ENCODE results near the gene AASS. TPM values are rescaled to one million over a fixed set of nuclear protein-coding genes. Genes with fewer than 3 reads are reported as not detected.

Gene AASS
- total RNA-seq, 4 donors from 2014 or later = 5.5 to 42.7 (median 20.1) TPM

DNA sequence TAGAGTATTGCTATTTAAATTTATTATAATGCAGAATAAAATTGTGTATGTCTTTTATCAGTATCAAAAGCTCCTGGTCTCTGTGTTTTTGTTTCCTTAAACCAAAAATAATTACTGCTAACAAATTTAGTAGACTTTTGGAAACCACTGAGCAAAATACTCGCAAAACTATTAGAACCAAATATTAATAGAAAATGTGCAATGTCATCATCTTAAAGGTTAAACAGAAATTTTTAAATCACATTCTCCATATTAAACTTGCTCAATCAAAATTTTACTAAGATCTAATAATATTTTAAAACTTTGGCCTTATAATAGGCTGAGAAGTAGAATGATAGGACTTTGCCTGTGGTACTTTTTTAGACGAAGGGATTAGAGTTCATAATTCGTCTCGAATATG lies 48.4 kb downstream of the AASS start:
- Histone ChIP-seq H3K4me1 (no peaks in the 10 kb centered on the region), H3K27me3 (no peaks in the 10 kb centered on the region), H3K27ac (no peak overlapping the region), H3K9me3 (no peaks in the 10 kb centered on the region), H3K36me3 (peaks cover 0 to 42% (median 0%) of the 10 kb centered on the region in 3 donors), H3K4me3 (no peak overlapping the region)
- WGBS, 2 donors = 67 to 92% methylated on average over 4 of the region's 4 CpGs
- TF ChIP-seq, protein P1, sequence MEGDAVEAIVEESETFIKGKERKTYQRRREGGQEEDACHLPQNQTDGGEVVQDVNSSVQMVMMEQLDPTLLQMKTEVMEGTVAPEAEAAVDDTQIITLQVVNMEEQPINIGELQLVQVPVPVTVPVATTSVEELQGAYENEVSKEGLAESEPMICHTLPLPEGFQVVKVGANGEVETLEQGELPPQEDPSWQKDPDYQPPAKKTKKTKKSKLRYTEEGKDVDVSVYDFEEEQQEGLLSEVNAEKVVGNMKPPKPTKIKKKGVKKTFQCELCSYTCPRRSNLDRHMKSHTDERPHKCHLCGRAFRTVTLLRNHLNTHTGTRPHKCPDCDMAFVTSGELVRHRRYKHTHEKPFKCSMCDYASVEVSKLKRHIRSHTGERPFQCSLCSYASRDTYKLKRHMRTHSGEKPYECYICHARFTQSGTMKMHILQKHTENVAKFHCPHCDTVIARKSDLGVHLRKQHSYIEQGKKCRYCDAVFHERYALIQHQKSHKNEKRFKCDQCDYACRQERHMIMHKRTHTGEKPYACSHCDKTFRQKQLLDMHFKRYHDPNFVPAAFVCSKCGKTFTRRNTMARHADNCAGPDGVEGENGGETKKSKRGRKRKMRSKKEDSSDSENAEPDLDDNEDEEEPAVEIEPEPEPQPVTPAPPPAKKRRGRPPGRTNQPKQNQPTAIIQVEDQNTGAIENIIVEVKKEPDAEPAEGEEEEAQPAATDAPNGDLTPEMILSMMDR (IDR thresholded peaks at IDR 0.05) = no peak
- no peak for TF ChIP-seq POLR2A (IDR thresholded peaks at IDR 0.05)
- intact Hi-C loops (cut with DNase I) = loop anchor here (10.0 kb wide), 1 partner anchor 129 kb away; no protein-coding TSS in a partner anchor
- DNase-seq = no peak

DNA sequence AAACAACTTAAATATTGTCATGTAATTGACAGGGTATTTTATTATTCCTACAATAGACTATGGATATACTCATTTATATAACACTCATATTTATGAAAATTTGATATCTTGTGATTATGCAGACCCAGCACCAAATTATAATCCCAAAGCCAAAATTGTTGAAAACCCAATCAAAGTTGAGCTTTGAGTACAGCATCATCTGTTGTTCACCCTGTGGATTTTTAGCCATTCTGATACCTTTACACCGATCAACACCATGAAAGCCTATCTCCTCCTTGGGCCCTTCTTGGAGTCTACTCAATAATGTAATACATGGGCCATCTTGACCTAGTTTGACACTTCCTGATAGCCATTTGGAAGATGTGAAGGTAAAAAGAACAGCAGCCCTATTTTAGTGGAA lies 49.5 kb downstream of the AASS start:
- H3K27me3 ChIP-seq = no peaks in the 10 kb centered on the region
- H3K4me3 ChIP-seq = no peak overlapping the region
- no peaks in the 10 kb centered on the region for H3K4me1 ChIP-seq
- TF ChIP-seq, protein P1 (IDR thresholded peaks at IDR 0.05) = no peak
- no peak for TF ChIP-seq POLR2A (IDR thresholded peaks at IDR 0.05)
- H3K36me3 ChIP-seq = peaks cover 0 to 44% (median 0%) of the 10 kb centered on the region in 3 donors
- no peak overlapping the region for H3K27ac ChIP-seq
- H3K9me3 ChIP-seq = no peaks in the 10 kb centered on the region
- intact Hi-C loops (cut with DNase I) = loop anchor here (10.0 kb wide), 1 partner anchor 130 kb away; no protein-coding TSS in a partner anchor
- no peak for DNase-seq
- 90 to 95% methylated on average over 1 of the region's 1 CpG for WGBS, 2 donors

DNA sequence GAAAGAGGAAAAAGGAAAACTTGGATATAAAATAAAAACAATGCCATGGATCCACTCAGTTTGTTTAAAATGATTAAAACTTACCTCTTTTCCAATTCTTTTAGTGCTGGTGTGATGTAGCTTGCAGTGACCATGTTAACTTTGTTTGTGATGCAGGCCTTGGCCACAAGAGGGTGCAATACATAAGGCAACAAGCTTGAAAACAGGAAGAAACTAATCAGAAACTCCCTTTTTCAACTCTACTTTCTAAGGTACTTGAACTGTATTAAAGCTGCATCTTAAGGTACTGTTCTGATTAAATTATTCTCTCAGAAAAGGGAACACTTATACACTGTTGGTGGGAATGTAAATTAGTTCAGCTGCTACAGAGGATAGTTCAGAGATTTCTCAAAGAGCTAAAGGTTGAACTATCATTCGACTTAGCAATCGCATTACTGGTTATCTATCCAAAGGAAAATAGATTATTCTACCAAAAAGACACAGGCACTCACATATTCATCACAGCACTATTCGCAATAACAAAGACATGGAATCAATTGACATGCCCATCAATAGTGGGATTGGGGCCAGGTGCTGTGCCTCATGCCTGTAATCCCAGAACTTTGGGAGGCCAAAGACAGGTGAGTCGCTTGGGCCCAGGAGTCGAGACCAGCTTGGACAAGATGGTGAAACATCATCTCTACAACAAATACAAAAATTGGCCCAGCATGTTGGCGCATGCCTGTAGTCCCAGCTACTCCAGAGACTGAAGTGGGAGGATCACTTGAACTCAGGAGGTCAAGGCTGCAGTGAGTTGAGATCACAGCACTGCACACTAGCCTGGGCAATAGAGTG lies 50.9 kb downstream of the AASS start:
- intact Hi-C loops (cut with DNase I) = loop anchor here (10.0 kb wide), 1 partner anchor 132 kb away; no protein-coding TSS in a partner anchor
- Histone ChIP-seq H3K27ac (no peak overlapping the region), H3K4me3 (no peak overlapping the region), H3K9me3 (no peaks in the 10 kb centered on the region), H3K27me3 (no peaks in the 10 kb centered on the region), H3K4me1 (no peaks in the 10 kb centered on the region), H3K36me3 (peaks cover 0 to 55% (median 0%) of the 10 kb centered on the region in 3 donors)
- DNase-seq = peak; percentile 0
- 72 to 76% methylated on average over 6 of the region's 6 CpGs for WGBS, 2 donors
- TF ChIP-seq, protein P1 (IDR thresholded peaks at IDR 0.05) = peak in 5 of 6 experiments; percentile 67 to 78 (median 69)
- no peak for TF ChIP-seq POLR2A (IDR thresholded peaks at IDR 0.05)

DNA sequence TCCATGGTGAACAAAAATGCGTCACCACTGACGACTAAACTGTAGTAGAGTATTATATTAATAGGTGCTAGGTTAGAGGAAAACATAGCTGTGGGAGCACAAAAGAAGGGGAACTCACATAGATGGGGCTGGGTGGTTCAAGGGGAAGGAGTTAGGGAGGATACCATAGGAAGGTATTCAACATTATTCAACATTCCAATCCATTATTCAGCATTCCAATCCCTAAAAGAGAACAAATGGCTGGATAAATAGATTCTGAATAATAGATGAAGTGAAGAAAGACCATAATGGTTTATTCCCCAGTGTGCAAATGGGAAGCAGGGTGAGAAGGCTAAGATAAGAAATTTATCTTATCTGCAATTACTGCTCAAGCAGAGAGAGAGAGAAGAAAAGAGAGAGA lies 61.4 kb downstream of the AASS start:
- peaks cover 0 to 78% (median 4%) of the 10 kb centered on the region in 3 donors for H3K36me3 ChIP-seq
- no peaks in the 10 kb centered on the region for H3K9me3 ChIP-seq

DNA sequence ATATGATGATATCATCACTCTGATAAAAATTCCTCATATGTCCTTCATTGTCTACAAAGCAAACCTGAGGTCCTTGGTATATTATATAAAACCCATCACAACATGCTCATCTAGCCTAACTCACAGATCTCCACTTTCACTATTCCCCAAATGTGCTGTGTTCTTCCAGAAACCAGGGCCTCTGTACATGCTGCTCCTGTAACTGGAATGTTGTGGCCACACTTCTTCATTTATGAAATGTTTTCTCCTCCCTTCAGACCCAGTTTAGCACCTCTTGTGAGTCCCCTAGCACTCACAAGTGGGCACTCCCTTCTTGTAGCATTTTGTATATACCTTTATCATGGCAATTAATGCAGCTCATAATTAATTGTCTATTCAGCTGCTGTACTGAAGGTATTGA lies 61.9 kb downstream of the AASS start:
- H3K27me3 ChIP-seq = no peaks in the 10 kb centered on the region
- no peaks in the 10 kb centered on the region for H3K4me1 ChIP-seq
- no peak for TF ChIP-seq POLR2A (IDR thresholded peaks at IDR 0.05)
- TF ChIP-seq, protein P1 (IDR thresholded peaks at IDR 0.05) = no peak
- H3K27ac ChIP-seq = no peak overlapping the region
- intact Hi-C loops (cut with DNase I) = no loop called here
- peaks cover 0 to 79% (median 4%) of the 10 kb centered on the region in 3 donors for H3K36me3 ChIP-seq
- DNase-seq = no peak
- no peak overlapping the region for H3K4me3 ChIP-seq
- H3K9me3 ChIP-seq = no peaks in the 10 kb centered on the region

More for the DNA sequence above, 61.4 kb downstream of the AASS start:
- Histone ChIP-seq H3K27me3 (no peaks in the 10 kb centered on the region), H3K4me3 (no peak overlapping the region), H3K4me1 (no peaks in the 10 kb centered on the region), H3K27ac (no peak overlapping the region)
- 95 to 100% methylated on average over 2 of the region's 2 CpGs for WGBS, 2 donors
- intact Hi-C loops (cut with DNase I) = no loop called here
- no peak for DNase-seq
- TF ChIP-seq POLR2A (IDR thresholded peaks at IDR 0.05) = no peak
- TF ChIP-seq, protein P1 (IDR thresholded peaks at IDR 0.05) = no peak
